ENCODE data around the gene NID2. TPM values are rescaled to one million over a fixed set of nuclear protein-coding genes. Genes with fewer than 3 reads are reported as not detected.

The NID2 gene
- total and polyA plus RNA-seq, 4 donors, result 2.3 to 23.3 (median 10.1) TPM

GRCh38 chr14:52053044-52053443, 15.8 kb downstream of the NID2 start:
- Histone ChIP-seq H3K9me3 (ENCODE audit: control insufficient read depth in 4 of 4, low read length in 3 of 4) (no peaks in the 10 kb centered on the region), H3K27ac (ENCODE audit: low read depth in 1 of 2, low read length in 2 of 2) (peak overlapping the region; percentile 50 to 58), H3K9ac (ENCODE audit: low read depth in 1 of 2, low read length in 2 of 2) (no peak overlapping the region), H3K27me3 (ENCODE audit: control insufficient read depth in 4 of 4, insufficient read depth in 4 of 4, low read length in 3 of 4) (peaks cover 0 to 9% (median under 1%) of the 10 kb centered on the region in 4 donors), H3K36me3 (ENCODE audit: control insufficient read depth in 4 of 4, insufficient read depth in 3 of 4, low read depth in 1 of 4, low read length in 3 of 4) (no peaks in the 10 kb centered on the region), H3K4me1 (ENCODE audit: control insufficient read depth in 4 of 4, insufficient read depth in 4 of 4, low read length in 3 of 4) (no peaks in the 10 kb centered on the region), H3K4me3 (ENCODE audit: low read depth in 1 of 3, low read length in 3 of 3) (no peak overlapping the region)
- DNase-seq (ENCODE audit: low spot score), result no peak
- TF ChIP-seq RXRA (IDR thresholded peaks at IDR 0.05) (no peak), CTCF (IDR thresholded peaks at IDR 0.05; ENCODE audit: low read depth, low read length, missing input control) (no peak), GABPA (IDR thresholded peaks at IDR 0.05 in 1 of 2, conservative IDR thresholded peaks at IDR 0.05 in 1 of 2) (no peak), YY1 (IDR thresholded peaks at IDR 0.05) (no peak)
- 79% methylated on average over 5 of the region's 5 CpGs for WGBS

- Histone ChIP-seq H3K27me3 (ENCODE audit: control insufficient read depth in 4 of 4, insufficient read depth in 4 of 4, low read length in 3 of 4) (peaks cover 0 to 9% (median under 1%) of the 10 kb centered on the region in 4 donors), H3K9me3 (ENCODE audit: control insufficient read depth in 4 of 4, low read length in 3 of 4) (no peaks in the 10 kb centered on the region), H3K4me1 (ENCODE audit: control insufficient read depth in 4 of 4, insufficient read depth in 4 of 4, low read length in 3 of 4) (no peaks in the 10 kb centered on the region), H3K9ac (ENCODE audit: low read depth in 1 of 2, low read length in 2 of 2) (no peak overlapping the region), H3K27ac (ENCODE audit: low read depth in 1 of 2, low read length in 2 of 2) (peak overlapping the region; percentile 50 to 58), H3K4me3 (ENCODE audit: low read depth in 1 of 3, low read length in 3 of 3) (no peak overlapping the region), H3K36me3 (ENCODE audit: control insufficient read depth in 4 of 4, insufficient read depth in 3 of 4, low read depth in 1 of 4, low read length in 3 of 4) (no peaks in the 10 kb centered on the region)
- no peak for TF ChIP-seq EGR1 (IDR thresholded peaks at IDR 0.05; ENCODE audit: low read depth in 2 of 2)
- TF ChIP-seq RXRA (IDR thresholded peaks at IDR 0.05), result peak in 1 of 2 donors; percentile 7
- TF ChIP-seq MAX (IDR thresholded peaks at IDR 0.05), result no peak
- peak; percentile 60 for TF ChIP-seq NR2F2 (IDR thresholded peaks at IDR 0.05)
- DNase-seq (ENCODE audit: low spot score), result no peak
- 83% methylated on average over 7 of the region's 7 CpGs for WGBS
Observed at GRCh38 chr14:52052288-52052943, 16.4 kb downstream of the NID2 start.

- peaks cover 0 to 9% (median under 1%) of the 10 kb centered on the region in 4 donors for H3K27me3 ChIP-seq (ENCODE audit: control insufficient read depth in 4 of 4, insufficient read depth in 4 of 4, low read length in 3 of 4)
- TF ChIP-seq SP1 (IDR thresholded peaks at IDR 0.05) (no peak), ATF3 (IDR thresholded peaks at IDR 0.05) (no peak), YY1 (IDR thresholded peaks at IDR 0.05) (no peak), RXRA (IDR thresholded peaks at IDR 0.05) (no peak)
- H3K4me3 ChIP-seq (ENCODE audit: low read depth in 1 of 3, low read length in 3 of 3), result no peak overlapping the region
- 47% methylated on average over 2 of the region's 2 CpGs for WGBS
- H3K27ac ChIP-seq (ENCODE audit: low read depth in 1 of 2, low read length in 2 of 2), result peak overlapping the region in 1 of 2 donors; percentile 25
- H3K36me3 ChIP-seq (ENCODE audit: control insufficient read depth in 4 of 4, insufficient read depth in 3 of 4, low read depth in 1 of 4, low read length in 3 of 4), result no peaks in the 10 kb centered on the region
- DNase-seq (ENCODE audit: low spot score), result no peak
- no peaks in the 10 kb centered on the region for H3K4me1 ChIP-seq (ENCODE audit: control insufficient read depth in 4 of 4, insufficient read depth in 4 of 4, low read length in 3 of 4)
- no peaks in the 10 kb centered on the region for H3K9me3 ChIP-seq (ENCODE audit: control insufficient read depth in 4 of 4, low read length in 3 of 4)
- no peak overlapping the region for H3K9ac ChIP-seq (ENCODE audit: low read depth in 1 of 2, low read length in 2 of 2)
Observed at GRCh38 chr14:52051871-52052270, 17.0 kb downstream of the NID2 start.

- H3K4me1 ChIP-seq (ENCODE audit: control insufficient read depth in 4 of 4, insufficient read depth in 4 of 4, low read length in 3 of 4), result no peaks in the 10 kb centered on the region
- no peak overlapping the region for H3K4me3 ChIP-seq (ENCODE audit: low read depth in 1 of 3, low read length in 3 of 3)
- DNase-seq (ENCODE audit: low spot score), result no peak
- H3K27me3 ChIP-seq (ENCODE audit: control insufficient read depth in 4 of 4, insufficient read depth in 4 of 4, low read length in 3 of 4), result peaks cover 0 to 9% (median under 1%) of the 10 kb centered on the region in 4 donors
- no peak overlapping the region for H3K9ac ChIP-seq (ENCODE audit: low read depth in 1 of 2, low read length in 2 of 2)
- no peaks in the 10 kb centered on the region for H3K36me3 ChIP-seq (ENCODE audit: control insufficient read depth in 4 of 4, insufficient read depth in 3 of 4, low read depth in 1 of 4, low read length in 3 of 4)
- H3K9me3 ChIP-seq (ENCODE audit: control insufficient read depth in 4 of 4, low read length in 3 of 4), result no peaks in the 10 kb centered on the region
- 75% methylated on average over 3 of the region's 3 CpGs for WGBS
- TF ChIP-seq MAX (IDR thresholded peaks at IDR 0.05), result no peak
- no peak for TF ChIP-seq FOXA1 (IDR thresholded peaks at IDR 0.05)
- TF ChIP-seq SP1 (IDR thresholded peaks at IDR 0.05), result no peak
- TF ChIP-seq RXRA (IDR thresholded peaks at IDR 0.05), result no peak
- no peak for TF ChIP-seq JUND (IDR thresholded peaks at IDR 0.05)
- TF ChIP-seq NR2F2 (IDR thresholded peaks at IDR 0.05), result no peak
- no peak for TF ChIP-seq FOXA2 (IDR thresholded peaks at IDR 0.05)
- TF ChIP-seq YY1 (IDR thresholded peaks at IDR 0.05), result no peak
- TF ChIP-seq EGR1 (IDR thresholded peaks at IDR 0.05; ENCODE audit: low read depth in 2 of 2), result no peak
- no peak for TF ChIP-seq GABPA (IDR thresholded peaks at IDR 0.05 in 1 of 2, conservative IDR thresholded peaks at IDR 0.05 in 1 of 2)
- H3K27ac ChIP-seq (ENCODE audit: low read depth in 1 of 2, low read length in 2 of 2), result peak overlapping the region in 1 of 2 donors; percentile 10
Observed at GRCh38 chr14:52051251-52051650, 17.6 kb downstream of the NID2 start.

Measured in liver (tissue), 9 donors.